HG03520 (cell line): ENCODE measurements around the gene CD164L2.
"Not testable (repeated sequence)": the region's sequence is repeated elsewhere in the genome, so short reads cannot be mapped to it uniquely, and the experiment has no call there.

Experiments
- ATAC-seq: cut with Tn5 transposase; IDR thresholded peaks from one replicate; pipeline ENCODE4 v1.9.1; 2021; ENCODE audit warnings: mild to moderate bottlenecking, moderate library complexity; ENCODE audit not compliant: unreplicated experiment

CD164L2 gene

DNA sequence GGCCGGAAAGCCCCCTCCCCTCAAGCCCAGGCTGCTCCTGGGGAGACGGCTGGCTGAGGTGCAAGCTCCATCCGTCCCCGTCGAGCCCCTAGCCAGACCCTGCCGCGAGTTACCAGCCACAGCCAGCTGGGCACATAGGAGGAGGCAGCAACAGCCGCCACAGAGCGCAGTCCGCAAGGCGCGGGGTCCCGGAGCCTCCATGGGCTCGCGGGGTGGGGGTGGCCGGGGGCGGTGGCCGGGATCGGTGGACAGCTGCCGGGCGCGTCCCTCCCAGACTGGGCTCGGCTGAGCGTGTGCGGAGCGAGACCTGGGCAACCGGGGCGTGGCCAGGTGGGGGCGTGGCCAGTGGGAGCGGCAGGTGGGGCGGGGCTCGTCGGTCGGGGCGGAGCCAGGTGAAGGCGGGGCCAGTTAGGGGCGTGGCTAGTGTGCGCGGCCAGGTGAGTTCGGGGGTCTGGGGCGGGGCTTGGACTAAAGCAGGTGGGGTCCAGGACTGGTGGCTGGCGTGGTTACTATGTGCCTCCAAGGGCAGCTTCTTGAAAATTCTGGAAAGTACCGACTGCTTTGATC, at the start of gene CD164L2:
TSS of gene CD164L2 (minus strand) at position 295 of the 567 bp plus-strand sequence. CDS start at position 201, 94 bp downstream.
- no peak for ATAC-seq

- ATAC-seq, result not testable (repeated sequence)
Observed at GRCh38 chr1:27432725-27433124, 49.6 kb upstream of the CD164L2 start.

DNA sequence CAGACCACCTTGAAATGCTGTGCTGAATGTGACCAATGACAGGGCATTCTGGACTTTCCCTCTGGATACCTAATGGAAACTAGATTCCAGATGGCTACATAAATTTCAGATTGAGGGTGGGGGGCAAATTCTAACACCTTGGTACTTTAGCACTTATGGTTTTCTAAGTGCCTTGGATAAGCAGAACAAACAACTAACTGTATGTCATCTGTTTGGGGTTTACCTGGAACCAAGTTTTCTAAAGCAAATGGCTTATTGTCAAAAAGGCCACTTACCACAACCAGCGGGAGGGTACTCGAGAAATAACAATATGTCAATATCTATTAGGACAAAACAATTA, 48.4 kb upstream of the CD164L2 start:
- ATAC-seq, result no peak

GRCh38 chr1:27430903-27431600, 47.9 kb upstream of the CD164L2 start:
- no peak for ATAC-seq

GRCh38 chr1:27429029-27429425, 45.9 kb upstream of the CD164L2 start:
- no peak for ATAC-seq

DNA sequence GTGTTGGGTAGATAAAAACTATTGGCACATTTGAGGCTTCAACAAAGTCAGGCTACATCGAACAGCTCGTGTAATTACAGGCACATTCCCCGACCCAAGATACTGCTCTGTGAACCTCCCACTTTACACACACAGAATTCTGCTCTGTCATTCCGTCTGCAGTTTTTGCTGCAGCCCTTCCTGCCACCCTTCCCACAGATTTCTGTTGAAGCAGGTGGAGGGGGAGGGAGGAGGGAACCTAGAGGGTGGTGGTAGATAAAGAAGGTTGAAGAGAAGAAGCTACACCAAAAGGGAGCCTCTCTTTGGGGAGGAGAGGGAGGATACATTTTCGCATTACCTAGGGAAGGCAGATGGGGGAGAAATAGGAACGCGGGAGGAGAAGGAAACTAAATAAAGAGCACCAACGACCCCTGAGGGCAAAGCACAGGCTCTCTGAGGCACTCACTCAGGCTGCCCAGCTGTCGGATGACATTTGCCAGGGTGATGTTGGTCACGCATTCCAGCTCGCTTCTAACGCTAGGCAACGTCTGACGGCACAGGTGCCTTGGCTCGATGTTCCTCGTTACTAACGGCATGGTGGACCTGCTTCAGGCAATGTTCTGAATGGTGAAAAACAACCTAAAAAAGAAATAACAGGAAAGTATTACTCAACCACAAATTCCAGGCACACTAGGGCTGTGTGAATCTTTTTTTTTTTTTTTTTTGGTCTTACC, 45.3 kb upstream of the CD164L2 start:
- no peak for ATAC-seq

- no peak for ATAC-seq
Observed at GRCh38 chr1:27427816-27428315, 44.7 kb upstream of the CD164L2 start.

DNA sequence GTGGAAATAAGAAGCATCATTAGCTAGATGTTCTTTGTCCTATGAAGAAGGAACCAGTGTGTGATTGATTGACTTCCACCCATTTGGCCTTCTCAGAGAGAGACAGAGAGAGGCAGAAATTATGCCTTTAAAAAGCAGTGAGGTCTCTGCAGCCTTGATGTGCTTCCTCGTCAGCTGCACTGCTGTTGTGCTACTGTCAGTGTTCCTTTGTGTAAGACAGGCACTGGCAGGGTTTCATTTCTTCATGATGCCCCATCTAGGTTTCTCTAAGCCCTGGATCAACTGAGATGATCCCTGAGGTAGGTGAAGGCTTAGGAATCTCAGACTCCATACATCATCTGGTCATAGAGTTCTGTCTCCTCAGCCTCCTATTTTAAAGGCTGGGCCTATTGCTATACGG, 44.2 kb upstream of the CD164L2 start:
- ATAC-seq, result no peak

DNA sequence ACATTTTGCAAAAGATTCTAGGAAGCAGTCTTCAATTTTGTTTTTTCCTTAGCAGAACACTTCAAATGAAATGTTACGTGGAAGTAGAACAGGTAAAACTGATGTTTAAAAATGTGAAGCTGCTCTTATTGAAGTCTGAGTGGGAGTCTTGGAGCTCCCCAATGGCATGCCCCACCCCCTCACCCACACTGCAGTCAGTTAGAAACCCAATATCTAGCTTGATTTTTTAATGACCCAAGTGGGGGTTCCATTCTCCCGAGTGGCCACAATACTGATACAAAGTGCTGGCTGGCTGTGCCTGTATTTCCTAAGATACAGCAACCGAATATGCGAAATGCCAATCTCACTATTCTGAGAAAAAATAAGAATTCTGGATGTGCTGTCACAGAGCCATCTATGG, 40.6 kb upstream of the CD164L2 start:
- no peak for ATAC-seq

- ATAC-seq, result peak; percentile 55
Observed at GRCh38 chr1:27418326-27419185, 35.4 kb upstream of the CD164L2 start.

- no peak for ATAC-seq
Observed at GRCh38 chr1:27417713-27418112, 34.6 kb upstream of the CD164L2 start.

- no peak for ATAC-seq
Observed at GRCh38 chr1:27416387-27417111, 33.4 kb upstream of the CD164L2 start.

DNA sequence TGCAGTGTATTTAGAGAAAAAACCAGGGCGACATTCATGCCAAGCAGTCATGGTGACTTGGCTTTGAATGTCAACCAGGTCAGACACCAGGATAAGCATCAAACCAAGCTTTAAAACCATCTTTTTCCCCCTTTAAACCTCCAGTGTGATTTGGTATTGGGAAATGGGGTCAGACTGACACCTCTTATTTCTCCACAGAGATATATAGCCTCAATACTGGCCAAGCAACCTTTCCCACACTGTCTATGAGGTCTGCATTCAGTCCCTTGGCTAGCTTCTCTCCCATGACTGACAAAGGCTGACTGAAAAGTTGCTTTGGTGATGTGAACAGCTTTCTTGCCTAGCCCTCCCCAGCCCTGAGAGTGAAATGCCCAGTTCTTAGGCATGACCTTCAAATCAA, 31.0 kb upstream of the CD164L2 start:
- ATAC-seq, result no peak

- ATAC-seq, result no peak
Observed at GRCh38 chr1:27413004-27413403, 29.9 kb upstream of the CD164L2 start.

- no peak for ATAC-seq
Observed at GRCh38 chr1:27412502-27412901, 29.4 kb upstream of the CD164L2 start.

- ATAC-seq, result no peak
Observed at GRCh38 chr1:27410709-27411108, 27.6 kb upstream of the CD164L2 start.

DNA sequence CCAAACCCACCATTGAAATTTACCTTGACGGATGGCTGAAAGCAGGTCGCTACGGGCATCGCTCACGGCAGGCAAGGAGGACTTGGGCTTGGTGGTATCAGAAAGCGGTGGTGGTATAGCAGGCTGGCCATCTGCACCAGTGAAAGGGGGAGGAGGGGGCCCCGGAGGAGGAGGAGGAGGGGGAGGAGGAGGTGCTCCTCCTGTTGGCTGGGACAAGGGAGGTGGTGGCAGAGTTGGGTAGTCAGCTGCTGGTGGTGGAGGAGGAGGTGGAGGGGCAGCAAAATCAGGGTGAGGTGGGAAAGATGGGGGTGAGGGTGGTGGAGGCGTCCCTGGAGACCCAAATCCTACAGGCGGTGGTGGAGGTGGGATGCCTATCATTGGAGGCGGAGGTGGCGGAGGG, 26.5 kb upstream of the CD164L2 start:
- no peak for ATAC-seq

DNA sequence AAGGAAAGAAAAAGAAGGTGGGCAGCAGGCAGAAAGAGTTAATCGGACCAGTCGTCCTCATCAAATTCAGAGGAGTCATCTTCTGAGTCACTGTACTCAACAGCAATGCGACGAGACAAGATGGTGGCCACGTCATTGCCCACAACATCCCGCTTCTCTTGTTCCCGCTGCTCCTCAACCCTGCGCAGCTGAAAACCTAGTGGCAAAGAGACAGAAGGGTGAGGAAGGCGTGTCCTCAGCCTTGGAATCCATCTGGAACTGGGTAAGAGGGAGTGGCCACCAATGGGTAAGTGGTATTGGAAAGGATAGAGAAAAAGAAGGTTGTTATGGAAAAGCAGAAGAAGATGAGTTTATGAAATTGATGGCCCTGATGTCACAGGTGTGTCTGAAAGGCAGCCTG, 25.0 kb upstream of the CD164L2 start:
- no peak for ATAC-seq

DNA sequence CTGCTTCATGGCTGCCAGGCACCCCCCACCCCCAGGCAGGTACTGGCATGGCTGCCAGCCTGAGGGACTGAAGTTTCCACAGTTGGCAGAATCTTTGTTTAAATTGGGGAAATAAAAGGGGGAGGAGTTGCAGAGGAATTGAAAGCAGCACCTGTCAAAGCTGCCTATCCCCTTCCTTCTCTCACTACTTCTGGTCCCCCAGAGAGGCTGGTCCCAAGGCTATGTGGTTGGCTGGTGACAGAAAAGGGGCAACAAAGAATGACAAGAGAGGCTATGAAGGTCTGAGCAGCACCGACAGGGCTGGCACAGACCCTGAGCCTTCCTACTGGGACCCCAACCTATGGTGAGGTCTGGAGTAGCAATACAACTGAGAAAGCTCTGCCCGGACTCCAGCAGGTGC, 23.7 kb upstream of the CD164L2 start:
- ATAC-seq, result not testable (repeated sequence)

DNA sequence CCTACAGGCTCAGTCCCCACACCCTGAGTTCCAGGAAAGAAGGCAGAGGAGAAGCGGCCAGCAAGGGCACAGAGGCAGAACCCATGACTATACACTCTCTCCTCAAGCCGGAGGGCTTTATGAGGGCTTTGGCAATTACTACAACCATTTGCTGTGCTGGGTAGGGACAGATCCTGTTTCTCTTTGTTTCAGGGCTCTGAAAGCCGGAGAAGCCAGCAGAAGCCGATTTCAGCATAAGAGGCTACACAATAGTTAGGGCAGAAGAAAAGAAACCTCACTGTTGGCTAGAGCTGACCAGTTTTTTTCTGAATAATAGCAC, 23.2 kb upstream of the CD164L2 start:
- no peak for ATAC-seq
